MV-4-11 (cell line): ENCODE data around the gene SLC25A6.
"Not testable (repeated sequence)": the region's sequence is repeated elsewhere in the genome, so short reads cannot be mapped to it uniquely, and the experiment has no call there.

ENCODE experiments used
- DNase-seq: peaks from one replicate; lab custom pipeline; 2025; lab: John Stamatoyannopoulos, UW

SLC25A6 gene

DNA sequence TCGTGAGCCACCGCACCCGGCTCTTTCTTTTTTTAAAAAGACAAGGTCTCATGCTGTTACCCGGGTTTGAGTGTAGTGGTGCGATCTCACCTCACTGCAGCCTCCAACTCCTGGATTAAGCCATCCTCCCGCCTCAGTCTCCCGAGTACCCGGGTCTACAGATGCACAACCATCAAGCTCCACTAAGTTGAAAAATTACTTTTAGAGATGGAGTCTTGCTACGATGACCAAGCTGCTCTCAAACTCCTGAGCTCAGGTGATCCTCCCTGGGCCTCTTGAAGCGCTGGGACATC is 2.0 kb downstream of the SLC25A6 start:
- no peak for DNase-seq

DNA sequence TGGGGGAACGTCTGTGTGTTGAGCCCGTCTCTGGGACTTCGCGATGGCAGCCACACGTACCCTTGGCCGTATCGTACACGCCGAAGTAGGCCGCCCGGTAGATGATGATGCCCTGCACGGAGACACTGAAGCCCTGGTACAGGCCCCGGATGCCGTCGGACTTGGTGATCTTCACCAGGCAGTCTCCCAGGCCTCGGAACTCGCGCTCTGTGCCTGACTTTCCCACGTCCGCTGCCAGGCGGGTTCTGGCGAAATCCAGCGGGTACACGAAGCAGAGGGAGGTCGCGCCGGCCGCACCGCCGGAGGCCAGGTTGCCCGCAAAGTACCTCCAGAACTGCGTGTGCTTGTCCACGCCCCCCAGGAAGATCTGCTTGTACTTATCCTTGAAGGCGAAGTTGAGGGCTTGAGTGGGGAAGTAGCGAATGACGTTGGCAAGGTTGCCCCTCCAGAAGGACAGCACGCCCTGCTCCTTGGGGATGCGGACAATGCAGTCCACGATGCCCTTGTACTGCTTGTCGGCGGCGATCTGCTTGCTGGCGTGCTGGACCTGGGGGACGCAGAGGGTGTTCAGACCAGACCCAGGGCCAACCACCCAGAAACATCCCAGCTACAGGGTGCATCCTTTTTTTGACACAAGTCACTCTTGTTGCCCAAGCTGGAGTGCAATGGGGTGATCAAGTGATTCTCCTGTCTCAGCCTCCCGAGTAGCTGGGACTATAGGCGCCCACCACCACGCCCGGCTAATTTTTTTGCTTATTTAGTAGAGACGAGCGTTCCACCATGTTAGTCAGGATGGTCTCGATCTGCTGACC is 2.5 kb downstream of the SLC25A6 start:
- no peak for DNase-seq

DNA sequence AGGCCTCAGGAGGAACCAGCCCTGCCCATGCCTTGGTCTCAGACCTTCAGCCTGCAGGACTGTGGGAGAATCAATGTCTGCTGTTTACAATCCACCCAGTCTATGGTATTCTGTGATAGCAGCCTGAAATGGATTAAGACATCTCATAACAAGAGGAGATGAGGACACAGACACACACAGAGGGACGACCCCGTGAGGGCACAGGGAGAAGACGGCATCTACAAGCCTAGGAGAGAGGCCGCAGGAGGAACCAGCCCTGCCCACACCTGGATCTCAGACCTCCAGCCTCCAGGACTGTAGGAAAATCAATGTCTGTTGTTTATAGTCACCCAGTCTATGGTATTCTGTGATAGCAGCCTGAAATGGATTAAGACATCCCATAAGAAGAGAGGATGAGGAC is 3.3 kb downstream of the SLC25A6 start:
- no peak for DNase-seq

DNA sequence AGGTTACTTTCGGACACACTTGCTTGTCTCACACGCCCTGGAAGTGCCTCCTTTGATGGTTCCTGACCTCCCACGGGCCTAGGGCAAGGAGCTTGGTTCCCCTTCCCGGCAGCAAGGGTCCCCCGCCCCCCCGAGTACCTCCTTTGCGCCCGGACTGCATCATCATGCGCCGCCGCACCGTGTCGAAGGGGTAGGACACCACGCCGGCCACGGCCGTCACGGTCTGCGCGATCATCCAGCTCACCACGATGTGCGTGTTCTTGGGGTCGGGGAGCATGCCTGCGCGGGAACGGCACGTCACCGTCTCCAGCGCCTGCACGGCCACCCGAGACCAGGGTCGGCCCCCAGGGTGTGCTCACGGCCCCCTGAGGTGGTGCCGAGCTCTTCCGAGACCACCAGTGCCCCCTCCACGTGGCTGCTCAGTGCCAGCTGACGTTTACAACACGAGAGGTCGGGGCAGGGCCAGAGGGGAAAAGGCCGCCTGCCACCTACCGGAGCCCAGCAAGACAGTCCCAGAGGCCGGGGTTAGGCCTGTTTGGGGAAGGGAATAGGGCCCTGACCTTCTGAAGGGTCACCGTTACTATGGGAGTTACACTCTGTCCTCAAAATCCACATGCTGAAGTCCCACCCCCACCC is 4.7 kb downstream of the SLC25A6 start:
- no peak for DNase-seq

DNA sequence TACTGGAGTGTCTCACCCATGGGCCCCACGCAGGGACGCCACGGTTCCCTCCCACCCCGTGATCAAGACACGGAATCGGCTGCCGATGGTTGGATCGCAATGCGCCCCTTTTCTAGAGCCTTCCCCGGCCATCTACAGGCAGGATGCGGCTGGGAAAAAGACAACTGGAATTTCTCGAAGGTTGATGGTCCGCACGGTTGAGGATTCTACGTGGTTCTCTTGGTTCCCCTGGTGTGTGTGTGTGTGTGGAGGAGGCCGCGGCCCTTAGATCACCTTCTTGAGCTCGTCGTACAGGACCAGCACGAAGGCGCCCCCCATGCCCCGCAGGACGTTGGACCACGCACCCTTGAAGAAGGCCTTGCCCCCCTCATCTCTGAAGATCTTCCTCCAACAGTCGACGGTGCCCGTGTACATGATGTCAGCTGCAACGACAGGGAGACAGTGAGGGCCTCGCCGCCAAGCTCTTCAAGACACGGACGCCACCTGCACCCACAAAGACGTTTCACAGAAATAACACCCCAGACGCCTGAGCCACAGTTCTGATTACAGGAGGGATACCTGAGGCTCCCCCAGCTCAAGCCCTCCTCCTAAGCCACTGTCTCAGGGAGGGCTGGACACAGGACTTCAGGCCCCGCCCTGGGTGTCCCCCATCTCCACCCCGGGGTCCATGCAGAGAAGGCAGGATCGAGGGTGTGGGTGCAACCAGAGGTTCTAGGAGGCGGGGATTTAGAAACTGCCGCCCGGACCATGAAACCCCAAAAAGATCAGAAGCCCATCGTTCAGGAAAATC is 5.4 kb downstream of the SLC25A6 start:
- no peak for DNase-seq

DNA sequence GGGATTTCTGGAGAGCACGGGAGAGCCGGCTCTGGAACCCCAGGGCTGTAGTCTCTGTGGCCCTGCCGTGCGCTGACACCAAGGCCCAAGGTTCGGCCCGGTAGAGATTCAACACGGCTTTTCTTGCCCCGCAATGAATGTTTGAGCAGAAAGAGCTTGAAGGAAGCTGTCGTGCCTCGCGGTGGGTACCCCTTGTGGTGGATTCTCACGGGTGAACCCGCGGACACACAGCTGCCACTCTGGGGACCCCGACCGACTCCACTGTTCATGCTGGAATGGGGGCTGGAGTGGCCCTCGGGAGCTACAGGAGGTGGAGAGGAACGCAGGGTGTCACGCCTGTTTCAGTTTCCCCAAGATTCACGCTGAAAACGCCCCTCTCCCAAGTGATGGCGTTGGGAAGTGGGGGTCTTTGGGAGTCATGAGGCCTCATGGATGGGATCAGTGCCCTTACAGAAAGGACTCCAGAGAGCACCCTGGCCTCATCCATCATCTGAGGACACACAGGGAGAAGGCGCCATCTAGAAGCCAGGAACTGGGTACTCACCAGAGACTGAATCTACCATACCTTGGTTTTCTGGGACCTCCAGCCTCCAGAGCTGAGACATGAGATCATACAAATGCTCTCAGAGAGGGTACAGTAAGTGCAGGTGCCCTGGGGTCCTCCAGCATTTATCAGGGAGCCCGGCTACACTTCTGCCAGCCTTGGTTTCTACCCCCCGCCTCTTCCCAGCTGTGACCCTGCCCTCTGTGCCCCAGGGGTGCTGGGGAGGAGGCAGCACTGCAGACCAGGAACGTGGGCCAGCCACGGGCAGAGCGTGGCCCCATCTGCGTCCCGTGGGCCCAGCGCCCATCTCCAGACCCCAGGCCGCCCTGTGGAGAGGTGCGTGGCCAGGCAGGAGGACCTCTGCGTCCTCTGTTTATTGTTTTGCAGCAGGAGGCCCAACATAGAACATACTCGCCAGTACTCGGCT is 6.4 kb downstream of the SLC25A6 start:
- DNase-seq, result no peak

GRCh38 chrX:1384658-1385252 is 7.2 kb downstream of the SLC25A6 start:
- DNase-seq, result no peak

GRCh38 chrX:1380672-1381233 is 11.2 kb downstream of the SLC25A6 start:
- no peak for DNase-seq

DNA sequence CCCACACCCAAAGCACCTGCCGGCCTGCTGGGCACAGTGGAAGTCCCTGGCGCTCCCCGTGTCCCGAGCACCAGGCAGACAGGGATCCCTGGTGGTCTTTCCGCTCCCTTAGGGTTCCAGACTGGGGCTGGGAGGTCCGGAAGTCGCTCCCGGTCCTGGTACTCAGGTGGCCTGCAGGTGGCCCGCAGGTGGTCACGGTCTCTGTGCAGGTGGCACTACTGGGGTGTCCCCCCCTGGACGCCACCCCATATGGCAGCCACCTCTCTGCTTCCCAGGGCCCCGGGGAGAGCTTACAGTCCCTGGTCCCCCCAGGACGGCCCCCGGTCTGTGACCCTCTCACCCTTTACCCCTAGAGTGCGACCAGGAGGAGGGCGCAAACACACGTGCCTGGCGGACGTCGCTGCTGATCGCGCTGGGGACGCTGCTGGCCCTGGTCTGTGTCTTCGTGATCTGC is 13.6 kb downstream of the SLC25A6 start:
- no peak for DNase-seq

- no peak for DNase-seq
These were observed 23.6 kb downstream of the SLC25A6 start for GRCh38 chrX:1368385-1368698.

DNA sequence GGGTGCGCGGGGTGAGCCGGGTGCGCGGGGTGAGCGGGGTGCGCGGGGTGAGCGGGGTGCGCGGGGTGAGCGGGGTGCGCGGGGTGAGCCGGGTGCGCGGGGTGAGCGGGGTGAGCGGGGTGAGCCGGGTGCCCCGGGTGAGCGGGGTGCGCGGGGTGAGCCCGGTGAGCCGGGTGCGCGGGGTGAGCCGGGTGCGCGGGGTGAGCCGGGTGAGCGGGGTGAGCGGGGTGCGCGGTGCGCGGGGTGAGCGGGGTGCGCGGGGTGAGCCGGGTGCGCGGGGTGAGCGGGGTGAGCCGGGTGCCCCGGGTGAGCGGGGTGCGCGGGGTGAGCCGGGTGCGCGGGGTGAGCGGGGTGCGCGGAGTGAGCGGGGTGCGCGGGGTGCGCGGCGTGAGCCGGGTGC is 25.6 kb downstream of the SLC25A6 start:
- not testable (repeated sequence) for DNase-seq

DNA sequence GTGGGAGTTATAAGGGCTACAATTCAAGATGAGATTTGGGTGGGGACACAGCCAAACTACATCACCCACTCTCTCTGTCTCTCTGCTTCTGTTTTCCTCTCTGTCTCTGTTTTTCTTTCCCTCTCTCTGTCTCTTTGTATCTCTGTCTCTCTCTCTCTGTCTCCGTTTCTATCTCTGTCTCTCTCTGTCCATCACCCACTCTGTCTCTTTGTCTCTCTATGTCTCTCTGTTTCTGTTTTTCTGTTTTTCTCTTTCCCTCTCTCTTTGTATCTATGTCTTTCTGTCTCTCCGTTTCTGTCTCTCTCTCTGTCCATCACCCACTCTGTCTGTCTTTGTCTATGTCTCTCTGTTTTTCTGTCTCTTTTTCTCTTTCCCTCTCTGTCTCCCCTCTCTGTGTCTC is 30.0 kb downstream of the SLC25A6 start:
- no peak for DNase-seq

DNA sequence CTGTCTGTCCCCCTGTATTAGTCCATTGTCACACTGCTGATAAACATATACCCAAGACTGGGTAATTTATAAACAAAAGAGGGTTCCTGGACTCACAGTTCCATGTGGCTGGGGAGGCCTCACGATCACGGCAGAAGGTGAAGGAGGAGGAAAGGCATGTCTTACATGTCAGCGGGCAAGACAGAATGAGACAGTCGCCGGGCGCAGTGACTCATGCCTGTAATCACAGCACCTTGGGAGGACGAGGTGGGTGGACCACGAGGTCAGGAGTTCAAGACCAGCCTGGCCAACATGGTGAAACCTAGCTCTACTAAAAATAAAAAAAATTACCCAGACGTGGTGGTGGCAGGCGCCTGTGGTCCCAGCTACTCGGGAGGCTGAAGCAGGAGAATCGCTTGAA is 30.6 kb downstream of the SLC25A6 start:
- no peak for DNase-seq

DNA sequence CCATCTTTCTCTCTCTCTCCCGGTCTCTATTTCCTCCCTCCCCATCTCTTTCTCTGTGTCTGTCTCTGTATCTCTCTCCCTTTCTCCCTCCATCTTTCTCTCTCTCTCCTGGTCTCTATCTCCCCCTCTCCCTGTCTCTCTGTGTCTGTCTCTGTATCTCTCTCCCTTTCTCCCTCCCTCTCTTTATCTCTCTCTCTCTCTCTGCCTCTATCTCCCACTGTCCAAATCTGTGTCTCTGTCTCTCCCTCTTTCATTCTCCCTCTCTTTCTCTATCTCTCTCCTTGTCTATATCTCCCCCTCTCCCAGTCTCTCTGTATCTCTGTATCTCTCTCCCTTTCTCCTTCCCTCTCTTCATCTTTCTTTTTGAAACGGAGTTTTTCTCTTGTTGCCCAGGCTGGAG is 31.7 kb downstream of the SLC25A6 start:
- no peak for DNase-seq

DNA sequence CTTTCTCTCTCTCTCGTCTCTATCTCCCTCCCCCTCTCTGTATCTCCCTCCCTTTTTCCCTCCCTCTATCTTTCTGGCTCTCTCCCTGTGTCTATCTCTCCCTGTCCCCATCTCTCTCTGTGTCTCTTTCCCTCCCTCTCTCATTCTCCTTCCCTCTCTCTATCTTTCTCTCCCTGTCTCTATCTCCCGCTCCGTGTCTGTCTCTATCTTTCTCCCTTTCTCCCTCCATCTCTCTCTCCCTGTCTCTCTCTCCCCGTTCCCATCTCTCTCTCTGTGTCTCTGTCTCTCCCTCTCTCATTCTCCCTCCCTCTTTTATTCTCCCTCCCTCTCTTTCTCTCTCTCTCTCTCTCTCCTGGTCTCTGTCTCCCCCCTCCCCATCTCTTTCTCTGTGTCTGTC is 32.4 kb downstream of the SLC25A6 start:
- DNase-seq, result no peak

GRCh38 chrX:1358793-1359476 is 33.0 kb downstream of the SLC25A6 start:
- DNase-seq, result no peak

GRCh38 chrX:1357993-1358392 is 33.9 kb downstream of the SLC25A6 start:
- no peak for DNase-seq

DNA sequence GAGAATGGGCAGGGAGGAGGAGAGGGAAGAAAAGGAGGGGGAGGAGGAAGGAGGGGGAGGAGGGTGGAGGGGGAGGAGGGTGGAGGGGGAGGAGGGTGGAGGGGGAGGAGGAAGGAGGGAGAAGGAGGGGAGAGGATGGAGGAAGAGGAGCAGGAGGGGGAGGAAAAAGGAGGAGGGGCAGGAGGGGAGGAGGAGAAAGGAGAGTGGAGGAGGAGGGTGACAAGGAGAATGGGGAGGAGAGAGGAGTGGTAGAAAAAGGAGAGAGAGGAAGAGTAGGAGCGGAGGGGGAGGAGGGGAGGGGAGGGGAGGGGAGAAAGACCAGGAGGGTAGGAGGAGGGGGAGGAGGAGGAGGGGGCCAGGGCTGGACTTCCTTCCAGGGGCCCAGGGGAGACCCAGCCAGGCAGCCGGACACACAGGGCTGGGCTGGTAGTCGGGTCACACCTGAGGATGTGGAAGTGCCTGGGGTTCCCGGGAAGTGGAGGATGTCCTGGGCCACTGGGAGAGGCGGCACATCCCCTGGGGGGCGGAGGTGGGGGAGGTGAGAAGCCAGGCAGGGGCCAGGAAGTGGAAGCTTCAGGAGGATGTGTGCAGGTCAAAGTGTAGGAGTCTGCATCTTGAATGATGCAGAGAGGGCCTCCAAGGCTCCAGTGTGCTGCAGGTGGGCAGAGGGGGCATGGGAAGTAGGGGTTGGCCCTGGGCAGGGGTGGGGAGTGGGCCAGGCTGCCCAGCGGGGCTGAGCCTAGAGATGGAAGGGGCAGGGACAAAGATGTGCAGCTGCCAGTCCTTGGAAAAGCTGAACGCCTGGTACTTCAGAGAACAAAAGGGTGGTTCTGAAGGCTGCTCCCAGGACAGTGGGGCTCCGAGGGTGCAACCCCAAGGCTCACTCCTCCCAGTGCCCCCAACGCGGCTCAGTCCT is 36.5 kb downstream of the SLC25A6 start:
- no peak for DNase-seq
